Endothelial cell of umbilical vein (primary cell): ENCODE results near the gene HEPH. TPM values are rescaled to one million over a fixed set of nuclear protein-coding genes. Genes with fewer than 3 reads are reported as not detected.
"Not testable (repeated sequence)": the region's sequence is repeated elsewhere in the genome, so short reads cannot be mapped to it uniquely, and the experiment has no call there.

ENCODE experiments used
- BruUV-seq: library from RNA; stranded (reverse); fragments of 400-500 nt; replicated peaks from 2 replicates; lab custom pipeline; 2021; lab: Mats Ljungman, UMichigan
- CTCF ChIA-PET: fragments of 300-600, 350-600 bp; sonication (Branson Sonifier 250); formaldehyde crosslinking; loops from one replicate; lab custom pipeline; 2021; ENCODE audit warnings: antibody characterized with exemption, inconsistent platforms; lab: Charles Lee
- POLR2A ChIA-PET: fragments of 300-600, 350-600 bp; sonication (Branson Sonifier 250); formaldehyde crosslinking; loops from one replicate; lab custom pipeline; 2021; ENCODE audit warnings: antibody characterized with exemption, inconsistent platforms; lab: Charles Lee
- DNase-seq: peaks from one replicate; pipeline ENCODE4 v3.0.0-alpha.2; 2011; ENCODE audit warnings: low read depth, low spot score
- FAIRE-seq: peaks from 2 replicates; lab custom pipeline; 2011; peaks lifted over from hg19 to GRCh38; lab: Jason Lieb, UNC
- H2AFZ ChIP-seq: 2 replicates; pipeline ENCODE4 v1.6.0; 2012; ENCODE audit warnings: low read depth, low read length, control low read depth, inconsistent platforms
- H3K27ac ChIP-seq: 2 replicates; pipeline ENCODE4 v1.5.1; 2011; ENCODE audit warnings: low read depth, mild to moderate bottlenecking, control low read depth, low read length, moderate library complexity; ENCODE audit not compliant: insufficient read depth
- H3K27me3 ChIP-seq, 2 experiments: 2 replicates each; pipeline versions ENCODE4 v1.6.0 to v1.6.1; 2011; ENCODE audit warnings: low read length in 2 of 2, mixed read lengths in 1 of 2; ENCODE audit not compliant: control insufficient read depth in 2 of 2, insufficient read depth in 2 of 2
- H3K36me3 ChIP-seq, 2 experiments: 2 replicates in 1 of 2; 3 replicates in 1 of 2; pipeline ENCODE4 v1.5.1; 2011; ENCODE audit warnings: low read length in 2 of 2, mild to moderate bottlenecking in 1 of 2, moderate library complexity in 1 of 2; ENCODE audit not compliant: control insufficient read depth in 2 of 2, insufficient read depth in 2 of 2; ENCODE audit errors: extremely low read depth in 1 of 2
- H3K4me1 ChIP-seq: 3 replicates; pipeline ENCODE4 v1.5.1; 2011; ENCODE audit warnings: mild to moderate bottlenecking, low read length; ENCODE audit not compliant: control insufficient read depth, insufficient read depth; ENCODE audit errors: extremely low read depth
- H3K4me2 ChIP-seq: 2 replicates; pipeline ENCODE4 v1.6.1; 2011; ENCODE audit warnings: low read length, control low read depth, mixed read lengths; ENCODE audit not compliant: insufficient read depth
- H3K4me3 ChIP-seq, 3 experiments: fragments of 200-600 bp in 1 of 3; sonication (generic), shearing (Covaris generic) in 1 of 3; replicated peaks in 1 of 3; 2 replicates each; pipeline ENCODE4 v1.5.1; 2011 to 2016; ENCODE audit warnings: control low read depth in 3 of 3, low read length in 3 of 3, mild to moderate bottlenecking in 2 of 3, inconsistent platforms in 1 of 3, low read depth in 1 of 3, moderate library complexity in 1 of 3; ENCODE audit not compliant: insufficient read depth in 1 of 3
- H3K79me2 ChIP-seq: 2 replicates; pipeline ENCODE4 v1.6.0; 2012; ENCODE audit warnings: low read length, inconsistent platforms; ENCODE audit not compliant: control insufficient read depth, insufficient read depth
- H3K9ac ChIP-seq: replicated peaks from 2 replicates; pipeline ENCODE3; 2011; ENCODE audit warnings: low read length, control low read depth; ENCODE audit not compliant: insufficient read depth; ENCODE audit errors: extremely low read depth
- H3K9me1 ChIP-seq: replicated peaks from 3 replicates; pipeline ENCODE4 v1.6.0; 2011; ENCODE audit warnings: mild to moderate bottlenecking, low read length; ENCODE audit not compliant: control insufficient read depth, insufficient read depth; ENCODE audit errors: extremely low read depth
- H3K9me3 ChIP-seq: replicated peaks from 2 replicates; pipeline ENCODE4 v1.5.1; 2012; ENCODE audit warnings: low read length, inconsistent platforms; ENCODE audit not compliant: control insufficient read depth, insufficient read depth
- H4K20me1 ChIP-seq: replicated peaks from 2 replicates; pipeline ENCODE3; 2011; ENCODE audit warnings: mild to moderate bottlenecking, low read length; ENCODE audit not compliant: control insufficient read depth, insufficient read depth; ENCODE audit errors: extremely low read depth
- EZH2 ChIP-seq: IDR thresholded peaks from 2 replicates; pipeline ENCODE4 v1.6.1; 2012; ENCODE audit warnings: borderline replicate concordance, low read depth, mild to moderate bottlenecking, moderate library complexity, low read length, inconsistent platforms; ENCODE audit not compliant: severe bottlenecking
- MYC ChIP-seq: IDR thresholded peaks from one replicate; pipeline ENCODE4 v1.6.1; 2011; ENCODE audit warnings: mild to moderate bottlenecking, low read depth, low read length
- POLR2A ChIP-seq: IDR thresholded peaks from 2 replicates; pipeline ENCODE4 v1.6.1; 2012; ENCODE audit warnings: low read depth, mild to moderate bottlenecking, control low read depth, low read length
- dilution Hi-C: fragments of 300-500 bp; cut with MboI; formaldehyde crosslinking; loops from one replicate; pipeline ENCODE4 v1.15.0; 2019; ENCODE audit warnings: low sequenced_read_pairs; ENCODE audit not compliant: extremely low pct_ligation_motif_present
- intact Hi-C: fragments of 100-400 bp; cut with micrococcal nuclease; formaldehyde crosslinking; loops from one replicate; pipeline ENCODE4 v1.10.0; 2022
- polyA plus RNA-seq, 4 experiments: library from polyadenylated mRNA; depleted of rRNA in 3 of 4; stranded (reverse) in 3 of 4; unstranded in 1 of 4; fragments of >200 nt; gene quantifications; 2 replicates each; pipeline versions ENCODE4 v1.2.1 to v1.2.3, GENCODE V29; 2011 to 2012; ENCODE audit warnings: missing spikeins in 1 of 4
- total RNA-seq: library from RNA; stranded (reverse); gene quantifications from 2 replicates; pipeline ENCODE4 v1.2.3, GENCODE V29; 2021

HEPH gene
- total and polyA plus RNA-seq, 2 donors (not counting 3 experiments of a cell fraction or from before 2014, with no cell fraction given), result 0.08 to 0.20 TPM

GRCh38 chrX:66130469-66130868 lies 33.6 kb upstream of the HEPH start:
- Histone ChIP-seq H4K20me1 (no peaks in the 10 kb centered on the region), H3K9me1 (no peaks in the 10 kb centered on the region), H3K9me3 (no peaks in the 10 kb centered on the region), H3K4me3 (no peak overlapping the region), H3K4me1 (no peaks in the 10 kb centered on the region), H3K27ac (no peak overlapping the region), H3K36me3 (no peaks in the 10 kb centered on the region), H3K27me3 (no peaks in the 10 kb centered on the region), H3K79me2 (no peaks in the 10 kb centered on the region), H3K9ac (no peak overlapping the region), H3K4me2 (no peak overlapping the region), H2AFZ (no peak overlapping the region)
- POLR2A ChIA-PET, result no interaction called here
- CTCF ChIA-PET, result no interaction called here
- FAIRE-seq (no peak), DNase-seq (no peak)
- BruUV-seq, result no TSS peak
- intact Hi-C loops (no loop called here), dilution Hi-C loops (no loop called here)
- TF ChIP-seq MYC (no peak), POLR2A (no peak), EZH2 (no peak)

- CTCF ChIA-PET, H3K4me3 ChIP-seq, H3K4me1 ChIP-seq, H3K4me2 ChIP-seq, H3K9ac ChIP-seq, dilution Hi-C loops, H3K79me2 ChIP-seq, H4K20me1 ChIP-seq, H3K9me3 ChIP-seq, intact Hi-C loops, BruUV-seq, H3K27ac ChIP-seq, H3K27me3 ChIP-seq, H2AFZ ChIP-seq, FAIRE-seq, H3K36me3 ChIP-seq, POLR2A ChIA-PET, H3K9me1 ChIP-seq, DNase-seq: not testable (repeated sequence)
These were observed 28.8 kb upstream of the HEPH start for GRCh38 chrX:66135284-66135683.
